ENCODE results near the gene RPL21. TPM values are rescaled to one million over a fixed set of nuclear protein-coding genes. Genes with fewer than 3 reads are reported as not detected.

The RPL21 gene
- total RNA-seq, 1 donor from 2014 or later: 1,245 TPM

DNA sequence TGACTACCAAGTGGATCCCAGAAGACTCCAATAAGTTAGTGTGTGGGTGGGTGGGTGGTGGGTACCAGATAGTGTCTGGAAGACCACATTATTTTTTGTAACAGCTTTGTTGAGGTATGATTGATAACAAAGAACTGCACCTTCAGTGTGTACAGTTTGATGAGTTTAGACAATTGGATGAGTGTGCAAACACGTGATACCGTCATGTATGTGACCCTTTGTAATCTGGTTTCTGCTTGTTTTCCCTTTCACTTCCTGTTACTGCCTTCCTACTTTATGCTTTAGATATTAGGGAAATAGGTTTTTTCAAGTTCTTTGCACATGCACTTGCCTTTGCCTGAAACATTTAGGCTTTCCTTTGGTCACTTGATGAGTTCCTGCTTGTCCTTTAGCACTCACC is 8.5 kb downstream of the RPL21 start:
- DNase-seq (ENCODE audit: low read depth): no peak
- TF ChIP-seq CTCF (IDR thresholded peaks at IDR 0.05; ENCODE audit: insufficient read depth, low read length, poor library complexity, severe bottlenecking): no peak
- Histone ChIP-seq H3K27me3 (ENCODE audit: control insufficient read depth, insufficient read depth, low read length) (no peaks in the 10 kb centered on the region), H3K4me3 (ENCODE audit: low read depth, low read length) (no peak overlapping the region), H3K36me3 (ENCODE audit: control insufficient read depth, insufficient read depth, low read length) (no peaks in the 10 kb centered on the region)

DNA sequence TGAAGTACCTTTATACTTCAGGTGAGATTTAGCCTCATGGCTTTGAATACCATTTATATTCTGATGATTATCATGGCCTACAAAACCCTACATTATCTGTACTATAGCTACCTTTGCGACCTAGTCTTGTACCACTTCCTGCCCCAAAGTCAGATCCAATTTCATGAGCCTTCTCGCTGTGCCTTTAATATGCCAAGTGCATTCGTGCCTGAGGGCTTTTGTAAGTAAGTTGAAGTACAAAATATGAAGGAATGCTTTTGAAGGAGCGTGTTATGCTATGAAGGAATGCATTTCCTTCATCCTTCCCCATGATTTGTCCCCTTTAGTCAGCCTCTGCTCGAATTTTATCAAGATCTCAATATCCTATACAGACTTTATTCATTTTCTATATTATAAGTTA is 10.0 kb downstream of the RPL21 start:
- no peaks in the 10 kb centered on the region for H3K27me3 ChIP-seq (ENCODE audit: control insufficient read depth, insufficient read depth, low read length)
- no peak for DNase-seq (ENCODE audit: low read depth)
- H3K4me3 ChIP-seq (ENCODE audit: low read depth, low read length): no peak overlapping the region
- TF ChIP-seq CTCF (IDR thresholded peaks at IDR 0.05; ENCODE audit: insufficient read depth, low read length, poor library complexity, severe bottlenecking): no peak
- no peaks in the 10 kb centered on the region for H3K36me3 ChIP-seq (ENCODE audit: control insufficient read depth, insufficient read depth, low read length)

DNA sequence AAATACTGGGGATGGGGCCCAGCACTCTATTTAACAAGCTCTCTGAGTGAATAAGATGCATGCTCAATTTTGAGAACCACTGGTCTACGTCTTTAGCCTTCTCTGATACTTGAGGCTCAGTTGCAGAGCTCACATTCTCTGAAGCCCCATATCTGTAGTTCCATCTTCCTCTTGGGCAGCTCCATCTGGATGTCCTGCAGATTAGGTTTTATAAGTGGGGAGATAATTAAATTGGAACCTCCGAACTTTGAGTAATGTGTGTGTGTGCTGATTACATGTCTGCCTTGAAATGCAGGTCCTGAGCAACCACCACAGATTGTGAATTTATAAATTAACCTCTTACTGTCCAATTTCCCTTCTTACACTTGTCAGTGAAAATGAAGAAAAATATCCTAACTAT is 12.1 kb downstream of the RPL21 start:
- Histone ChIP-seq H3K36me3 (ENCODE audit: control insufficient read depth, insufficient read depth, low read length) (no peaks in the 10 kb centered on the region), H3K4me3 (ENCODE audit: low read depth, low read length) (no peak overlapping the region), H3K27me3 (ENCODE audit: control insufficient read depth, insufficient read depth, low read length) (no peaks in the 10 kb centered on the region)
- no peak for TF ChIP-seq CTCF (IDR thresholded peaks at IDR 0.05; ENCODE audit: insufficient read depth, low read length, poor library complexity, severe bottlenecking)
- DNase-seq (ENCODE audit: low read depth): no peak

GRCh38 chr13:27264181-27264580 is 12.8 kb downstream of the RPL21 start:
- no peak overlapping the region for H3K4me3 ChIP-seq (ENCODE audit: low read depth, low read length)
- TF ChIP-seq CTCF (IDR thresholded peaks at IDR 0.05; ENCODE audit: insufficient read depth, low read length, poor library complexity, severe bottlenecking): no peak
- H3K27me3 ChIP-seq (ENCODE audit: control insufficient read depth, insufficient read depth, low read length): no peaks in the 10 kb centered on the region
- H3K36me3 ChIP-seq (ENCODE audit: control insufficient read depth, insufficient read depth, low read length): no peaks in the 10 kb centered on the region
- DNase-seq (ENCODE audit: low read depth): no peak

DNA sequence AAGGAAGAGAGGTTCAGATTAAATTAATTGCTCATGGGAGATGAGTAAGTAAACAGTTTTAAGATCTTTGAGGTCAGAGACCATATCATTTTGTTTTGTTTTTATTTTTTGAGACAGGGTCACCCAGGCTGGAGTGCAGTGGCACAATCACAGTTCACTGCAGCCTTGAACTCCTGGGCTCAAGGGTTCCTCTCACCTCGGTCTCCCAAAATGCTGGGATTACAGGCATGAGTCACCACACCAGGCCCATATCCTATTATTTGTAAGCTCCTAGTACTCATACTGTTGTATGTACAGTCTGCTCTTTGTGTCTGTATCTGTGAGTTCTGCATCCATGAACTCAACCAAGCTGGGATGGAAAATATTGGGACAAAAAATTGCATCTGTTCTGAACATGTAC is 13.3 kb downstream of the RPL21 start:
- no peak for TF ChIP-seq CTCF (IDR thresholded peaks at IDR 0.05; ENCODE audit: insufficient read depth, low read length, poor library complexity, severe bottlenecking)
- H3K27me3 ChIP-seq (ENCODE audit: control insufficient read depth, insufficient read depth, low read length): no peaks in the 10 kb centered on the region
- no peak for DNase-seq (ENCODE audit: low read depth)
- H3K36me3 ChIP-seq (ENCODE audit: control insufficient read depth, insufficient read depth, low read length): no peaks in the 10 kb centered on the region
- no peak overlapping the region for H3K4me3 ChIP-seq (ENCODE audit: low read depth, low read length)

- Histone ChIP-seq H3K4me3 (ENCODE audit: low read depth, low read length) (no peak overlapping the region), H3K36me3 (ENCODE audit: control insufficient read depth, insufficient read depth, low read length) (no peaks in the 10 kb centered on the region), H3K27me3 (ENCODE audit: control insufficient read depth, insufficient read depth, low read length) (no peaks in the 10 kb centered on the region)
- DNase-seq (ENCODE audit: low read depth): no peak
- TF ChIP-seq CTCF (IDR thresholded peaks at IDR 0.05; ENCODE audit: insufficient read depth, low read length, poor library complexity, severe bottlenecking): no peak
These were observed 15.6 kb downstream of the RPL21 start for GRCh38 chr13:27266917-27267316.

All from kidney epithelial cell (primary cell).